ENCODE results near the gene USP26.
"Not testable (repeated sequence)": the region's sequence is repeated elsewhere in the genome, so short reads cannot be mapped to it uniquely, and the experiment has no call there.

USP26 gene

GRCh38 chrX:133018229-133018628 is 78.7 kb downstream of the USP26 start:
- no peak for DNase-seq (ENCODE audit: low read depth in 2 of 2)

DNA sequence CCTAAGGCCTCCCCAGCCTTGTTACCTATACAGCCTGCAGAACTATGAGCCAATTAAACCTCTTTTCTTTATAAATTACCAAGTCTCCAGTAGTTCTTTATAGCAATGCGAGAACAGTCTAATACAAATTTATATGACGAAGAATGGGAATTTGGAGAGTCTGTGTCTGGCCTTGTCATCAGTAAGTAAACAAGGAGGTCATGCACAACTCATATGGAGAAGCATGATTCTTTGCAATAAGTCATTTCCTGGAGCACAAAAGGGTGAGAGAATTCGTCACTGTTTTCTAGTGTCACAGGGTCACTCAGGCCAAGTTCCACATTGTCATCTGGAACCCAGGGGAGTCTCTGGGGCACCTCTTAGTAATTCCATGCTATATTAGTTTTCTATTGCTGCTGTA is 89.5 kb downstream of the USP26 start:
- DNase-seq (ENCODE audit: low read depth in 2 of 2): no peak

DNA sequence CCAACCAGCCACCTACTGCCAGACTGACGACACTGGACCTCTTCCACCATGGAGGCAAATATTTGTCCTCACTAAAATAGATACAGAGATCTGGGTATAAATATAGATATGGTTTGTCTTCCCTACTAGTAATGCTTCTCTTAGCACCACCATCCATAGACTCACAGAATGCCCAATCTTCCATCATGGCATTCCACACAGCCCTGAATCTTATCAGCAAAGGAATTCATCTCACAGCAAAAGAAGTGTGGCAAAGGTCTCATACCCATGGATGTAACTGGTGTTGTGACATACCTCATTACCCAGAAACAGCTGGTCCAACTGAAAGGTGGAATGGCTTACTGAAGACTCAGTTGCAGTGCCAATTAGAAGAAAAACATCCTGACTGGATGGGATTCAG is 91.3 kb downstream of the USP26 start:
- no peak for DNase-seq (ENCODE audit: low read depth in 2 of 2)

DNA sequence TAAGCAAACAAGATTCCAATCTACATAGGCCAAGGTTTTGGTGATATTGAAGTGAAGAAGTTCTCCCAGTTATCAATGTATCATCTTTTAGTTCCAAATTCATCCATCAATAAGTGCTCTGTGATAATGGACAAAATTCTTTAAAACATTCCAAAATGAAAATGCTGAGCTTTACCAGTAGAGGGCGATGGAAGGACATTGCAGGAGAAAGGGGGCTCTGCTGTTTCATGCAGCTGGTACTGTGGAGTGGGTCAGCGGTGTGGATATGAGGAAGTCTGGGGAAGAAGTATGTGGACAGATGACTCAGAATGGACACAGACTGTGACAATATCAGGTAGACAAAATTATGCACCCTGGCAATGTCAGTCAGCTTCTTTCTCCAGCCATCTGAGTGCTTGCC is 91.9 kb downstream of the USP26 start:
- no peak for DNase-seq (ENCODE audit: low read depth in 2 of 2)

GRCh38 chrX:132999209-132999608 is 97.7 kb downstream of the USP26 start:
- no peak for DNase-seq (ENCODE audit: low read depth in 2 of 2)

DNA sequence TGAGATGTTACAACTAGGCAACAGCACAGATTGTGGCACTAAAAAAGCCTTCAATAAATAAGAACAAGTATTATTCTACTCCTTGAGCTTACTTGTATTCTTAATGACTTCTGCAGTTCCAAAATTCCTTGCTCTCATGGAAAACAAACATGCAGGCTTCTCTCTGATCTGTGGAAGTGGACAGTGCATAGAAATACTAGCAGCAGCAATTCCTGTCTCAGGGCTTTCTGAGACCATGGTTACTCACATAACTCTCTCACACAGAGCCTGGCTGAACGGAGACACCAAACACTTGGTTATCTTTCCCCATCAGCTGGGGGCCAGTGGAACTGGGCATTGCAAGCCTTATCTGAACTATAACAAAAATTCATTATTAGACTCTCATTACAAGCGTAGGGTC is 106.1 kb downstream of the USP26 start:
- DNase-seq (ENCODE audit: low read depth in 2 of 2): no peak

GRCh38 chrX:132986556-132986955 is 110.4 kb downstream of the USP26 start:
- DNase-seq (ENCODE audit: low read depth in 2 of 2): no peak

- DNase-seq (ENCODE audit: low read depth in 2 of 2): no peak
Observed at GRCh38 chrX:132984058-132984650, 112.8 kb downstream of the USP26 start.

DNA sequence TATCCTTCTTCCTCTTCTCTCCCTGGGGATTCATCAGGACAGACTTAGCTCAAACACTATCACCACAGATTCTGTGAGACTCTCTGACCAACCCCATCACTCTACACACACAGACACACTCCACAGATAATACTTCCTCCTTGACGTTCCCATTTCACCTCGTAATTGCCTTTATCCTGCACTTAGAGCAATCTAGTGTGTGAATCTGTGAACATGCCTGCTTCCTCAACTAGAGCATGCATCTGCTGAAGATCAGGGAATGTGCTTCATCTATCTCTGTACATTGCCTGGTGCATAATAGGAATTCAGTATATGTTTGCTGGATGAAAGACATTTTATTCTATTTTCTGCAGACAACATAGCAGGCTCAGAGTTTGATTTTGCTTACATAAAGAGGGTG is 113.4 kb downstream of the USP26 start:
- DNase-seq (ENCODE audit: low read depth in 2 of 2): no peak

DNA sequence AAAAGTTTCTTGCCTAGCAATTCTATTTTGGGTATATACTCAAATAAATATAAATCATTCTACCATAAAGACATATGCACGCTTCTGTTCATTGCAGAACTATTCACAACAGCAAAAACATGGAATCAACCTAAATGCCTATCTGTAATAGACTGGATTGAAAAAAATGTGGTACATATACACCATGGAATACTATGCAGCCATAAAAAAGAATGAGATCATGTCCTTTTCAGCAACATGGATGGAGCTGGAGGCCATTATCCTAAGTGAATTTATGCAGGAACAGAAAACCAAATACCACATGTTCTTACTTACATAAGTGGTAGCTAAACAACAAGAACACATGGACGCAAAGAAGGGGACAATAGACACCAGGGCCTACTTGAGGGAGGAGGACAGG is 116.9 kb downstream of the USP26 start:
- DNase-seq (ENCODE audit: low read depth in 2 of 2): not testable (repeated sequence)
